HL-60 (cell line): ENCODE measurements around the gene STX18.

Experiments
- DNase-seq, 2 experiments: peaks; one replicate each; pipeline ENCODE4 v3.0.0-alpha.2; 2010 to 2020; ENCODE audit warnings: low read depth in 1 of 2, low spot score in 1 of 2
- H3K27ac ChIP-seq: fragments of 250-450 bp; sonication (Bioruptor Pico); replicated peaks from 2 replicates; pipeline ENCODE4 v1.5.1; 2020; ENCODE audit warnings: mild to moderate bottlenecking, moderate library complexity
- H3K27me3 ChIP-seq: fragments of 250-450 bp; sonication (Bioruptor Pico); 2 replicates; pipeline ENCODE4 v1.5.1; 2021; ENCODE audit warnings: mild to moderate bottlenecking, moderate library complexity; ENCODE audit not compliant: insufficient read depth, poor library complexity, severe bottlenecking
- H3K4me3 ChIP-seq: replicated peaks from 2 replicates; pipeline ENCODE4 v1.5.1; 2011; ENCODE audit warnings: mild to moderate bottlenecking, control low read depth, low read length; ENCODE audit not compliant: insufficient read depth
- CTCF ChIP-seq: IDR thresholded peaks from one replicate; pipeline ENCODE4 v1.5.1; 2011; ENCODE audit warnings: low read length, control low read depth, inconsistent platforms; ENCODE audit not compliant: insufficient read depth
- GABPA ChIP-seq: IDR thresholded peaks from 2 replicates; pipeline ENCODE4 v1.6.1; 2012; ENCODE audit warnings: low read depth
- POLR2AphosphoS5 ChIP-seq: IDR thresholded peaks from 2 replicates; pipeline ENCODE4 v1.6.1; 2012; ENCODE audit warnings: low read depth
- REST ChIP-seq: IDR thresholded peaks from 2 replicates; pipeline ENCODE4 v1.6.1; 2012; ENCODE audit warnings: low read depth; ENCODE audit not compliant: insufficient replicate concordance
- SPI1 ChIP-seq: IDR thresholded peaks from 2 replicates; pipeline ENCODE4 v1.6.1; 2012; ENCODE audit warnings: low read depth, mild to moderate bottlenecking, borderline replicate concordance

STX18 gene

GRCh38 chr4:4504783-4505182 lies 37.1 kb downstream of the STX18 start:
- no peaks in the 10 kb centered on the region for H3K27me3 ChIP-seq
- DNase-seq, result no peak
- TF ChIP-seq POLR2AphosphoS5, result no peak
- TF ChIP-seq SPI1, result no peak
- no peak overlapping the region for H3K27ac ChIP-seq
- H3K4me3 ChIP-seq, result no peak overlapping the region

DNA sequence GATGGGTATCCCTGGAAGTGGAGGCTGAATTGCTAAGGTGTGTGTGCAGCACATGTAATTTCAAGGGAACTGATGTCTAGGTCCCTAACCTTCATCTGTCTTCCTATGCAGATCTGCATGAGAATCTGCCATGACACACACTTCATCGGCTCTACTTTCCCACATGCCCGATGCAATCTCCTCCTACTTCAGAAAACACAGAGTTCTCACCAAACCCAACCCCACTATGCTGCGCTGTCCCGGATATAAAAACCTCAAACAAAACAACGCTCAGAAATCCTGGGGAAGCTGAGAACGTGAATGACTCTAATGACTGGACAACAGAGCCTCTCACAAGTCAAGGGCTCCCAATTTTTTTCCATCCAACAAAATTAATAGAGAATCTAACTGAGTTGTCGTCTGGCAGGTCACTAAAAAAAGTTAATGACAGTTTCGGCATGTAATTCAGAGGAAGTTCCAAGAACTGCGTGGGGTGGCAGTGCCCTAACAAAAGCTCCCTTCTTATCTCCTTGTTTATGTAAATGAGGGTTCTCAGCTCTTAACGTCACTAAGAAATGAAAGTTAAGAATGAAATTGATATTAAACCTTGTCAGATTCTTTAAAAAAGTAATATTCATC lies 39.0 kb downstream of the STX18 start:
- no peaks in the 10 kb centered on the region for H3K27me3 ChIP-seq
- H3K27ac ChIP-seq, result no peak overlapping the region
- no peak for DNase-seq
- TF ChIP-seq POLR2AphosphoS5 (no peak), REST (no peak), CTCF (no peak), GABPA (no peak), SPI1 (no peak)
- H3K4me3 ChIP-seq, result no peak overlapping the region

DNA sequence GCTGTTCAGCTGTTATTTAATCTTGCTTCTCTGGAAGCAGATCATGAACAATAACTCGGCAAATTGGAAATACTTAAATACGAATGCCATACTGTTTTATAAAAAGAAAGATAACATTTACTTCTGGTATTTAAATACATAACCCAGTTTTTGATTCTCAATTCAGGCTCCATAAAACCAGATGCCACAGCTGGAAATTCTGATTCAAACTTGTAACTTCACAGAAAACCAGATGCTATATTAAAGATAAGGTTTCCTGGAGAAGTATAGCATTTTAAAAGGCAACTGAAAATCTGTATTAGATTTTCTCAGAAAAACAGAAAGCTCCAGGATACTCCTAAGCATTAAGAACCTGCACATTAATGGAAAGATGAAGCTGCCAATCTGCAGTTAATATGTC lies 40.2 kb downstream of the STX18 start:
- Histone ChIP-seq H3K27ac (no peak overlapping the region), H3K4me3 (no peak overlapping the region), H3K27me3 (no peaks in the 10 kb centered on the region)
- no peak for DNase-seq
- TF ChIP-seq CTCF, result no peak
- TF ChIP-seq POLR2AphosphoS5, result no peak
- no peak for TF ChIP-seq GABPA
- TF ChIP-seq SPI1, result no peak
- TF ChIP-seq REST, result no peak

DNA sequence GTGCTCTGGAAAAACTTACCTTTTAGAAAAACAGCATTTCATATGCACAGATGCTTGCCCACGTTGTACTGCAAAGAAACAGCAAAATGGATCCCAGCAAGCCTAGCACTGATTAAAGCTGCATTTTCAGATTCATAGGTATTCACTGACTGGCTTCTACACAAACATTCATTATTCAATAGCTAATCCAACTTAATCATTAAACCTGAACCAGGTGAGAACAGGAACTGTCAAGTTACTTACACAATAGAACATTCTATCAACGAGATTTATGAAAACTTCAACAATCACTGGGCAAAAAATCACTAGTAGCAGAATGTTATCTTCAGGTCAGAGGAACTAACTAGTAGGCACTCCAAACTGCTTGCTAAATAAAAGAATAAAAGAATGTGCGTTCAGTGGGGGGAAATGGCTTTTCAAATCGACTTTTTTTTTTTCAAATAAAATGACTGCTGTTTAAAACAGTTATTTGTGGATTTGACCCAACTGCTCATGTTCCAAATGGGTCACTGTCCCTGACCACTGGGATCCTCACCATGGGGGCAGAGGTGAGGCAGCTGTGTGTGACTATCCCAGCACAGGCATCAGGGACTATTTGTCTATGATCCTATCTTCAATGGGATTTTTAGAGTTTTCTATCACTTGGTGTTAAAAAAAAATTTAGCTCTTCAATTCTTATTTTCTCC lies 42.3 kb downstream of the STX18 start:
- no peaks in the 10 kb centered on the region for H3K27me3 ChIP-seq
- no peak for DNase-seq
- no peak for TF ChIP-seq CTCF
- no peak for TF ChIP-seq GABPA
- TF ChIP-seq SPI1, result no peak
- TF ChIP-seq POLR2AphosphoS5, result no peak
- no peak for TF ChIP-seq REST
- H3K4me3 ChIP-seq, result no peak overlapping the region
- H3K27ac ChIP-seq, result no peak overlapping the region
